Endothelial cell of umbilical vein (primary cell): ENCODE data around the gene KIRREL1.

Experiments used
- CTCF ChIP-seq, 2 donors: IDR thresholded peaks; 1 replicate in 1 of 2; 2 replicates in 1 of 2; pipeline ENCODE4 v1.5.1; 2011; ENCODE audit warnings: low read length in 2 of 2, mild to moderate bottlenecking in 2 of 2, moderate library complexity in 2 of 2, control low read depth in 1 of 2, inconsistent platforms in 1 of 2, low read depth in 1 of 2; ENCODE audit not compliant: insufficient read depth in 1 of 2; ENCODE audit errors: extremely low read depth in 1 of 2
- MYC ChIP-seq: IDR thresholded peaks from one replicate; pipeline ENCODE4 v1.6.1; 2011; ENCODE audit warnings: mild to moderate bottlenecking, low read depth, low read length
- POLR2AphosphoS5 ChIP-seq: IDR thresholded peaks from 2 replicates; pipeline ENCODE4 v1.6.1; 2012; ENCODE audit warnings: low read depth, mild to moderate bottlenecking, control low read depth, low read length, moderate library complexity; ENCODE audit not compliant: insufficient read depth

GRCh38 chr1:157961805-157962762 lies 31.4 kb upstream of the KIRREL1 start:
- TF ChIP-seq POLR2AphosphoS5 (no peak), CTCF (IDR thresholded peaks at IDR 0.05; ENCODE audit: extremely low read depth in 1 of 2, insufficient read depth in 1 of 2, low read depth in 1 of 2, low read length in 2 of 2) (no peak), MYC (no peak)
